Embryonic facial prominence (tissue), 1 donor: ENCODE results near the gene MCM5.
"Not testable (repeated sequence)": the region's sequence is repeated elsewhere in the genome, so short reads cannot be mapped to it uniquely, and the experiment has no call there.

Experiments
- DNase-seq: peaks from one replicate; pipeline ENCODE4 v3.0.0-alpha.2; 2016; ENCODE audit errors: extremely low spot score

Gene MCM5

GRCh38 chr22:35379146-35379993 lies 20.6 kb upstream of the MCM5 start:
- no peak for DNase-seq

GRCh38 chr22:35380013-35380412 lies 19.9 kb upstream of the MCM5 start:
- DNase-seq, result no peak

GRCh38 chr22:35380537-35381423 lies 19.2 kb upstream of the MCM5 start, which contains the start of gene HMOX1:
Gene HMOX1, plus strand, starts transcription at chr22:35381096. Its CDS starts 78 bp downstream, at chr22:35381174.
- peak; percentile 46 for DNase-seq

GRCh38 chr22:35381424-35382009 lies 18.4 kb upstream of the MCM5 start:
- DNase-seq, result no peak

GRCh38 chr22:35383679-35384071 lies 16.3 kb upstream of the MCM5 start:
- DNase-seq, result no peak

GRCh38 chr22:35384527-35384926 lies 15.4 kb upstream of the MCM5 start:
- no peak for DNase-seq

GRCh38 chr22:35384975-35385588 lies 14.9 kb upstream of the MCM5 start:
- DNase-seq, result no peak

GRCh38 chr22:35386670-35387288 lies 13.2 kb upstream of the MCM5 start:
- no peak for DNase-seq

GRCh38 chr22:35390933-35391332 lies 9.0 kb upstream of the MCM5 start:
- DNase-seq, result no peak

GRCh38 chr22:35392357-35392756 lies 7.6 kb upstream of the MCM5 start:
- DNase-seq, result no peak

GRCh38 chr22:35393116-35394010 lies 6.6 kb upstream of the MCM5 start:
- no peak for DNase-seq

GRCh38 chr22:35394011-35394312 lies 6.0 kb upstream of the MCM5 start:
- no peak for DNase-seq

- no peak for DNase-seq
Measured at GRCh38 chr22:35394810-35395563, 5.0 kb upstream of the MCM5 start.

- not testable (repeated sequence) for DNase-seq
Measured at GRCh38 chr22:35396622-35397021, 3.3 kb upstream of the MCM5 start.

GRCh38 chr22:35397095-35397904 lies 2.6 kb upstream of the MCM5 start:
- DNase-seq, result no peak

- no peak for DNase-seq
Measured at GRCh38 chr22:35398591-35398973, 1.4 kb upstream of the MCM5 start.

- no peak for DNase-seq
Measured at GRCh38 chr22:35399114-35399677, 744 bp upstream of the MCM5 start.

- DNase-seq, result no peak
Measured at GRCh38 chr22:35400501-35400790, 506 bp downstream of the MCM5 start.

GRCh38 chr22:35401863-35402262 lies 1.9 kb downstream of the MCM5 start:
- DNase-seq, result no peak
